ENCODE results near the gene FAM32A.

Gene FAM32A

GRCh38 chr19:16185123-16185767 lies at the start of gene FAM32A:
Gene FAM32A (plus strand): TSS chr19:16185410. CDS start chr19:16185443, 33 bp downstream.
- ATAC-seq (peak; percentile 94), DNase-seq (peak; percentile 98)

GRCh38 chr19:16135430-16136127 lies 49.6 kb upstream of the FAM32A start:
- DNase-seq (no peak), ATAC-seq (no peak)

- ATAC-seq, result no peak
- DNase-seq, result no peak
Measured at GRCh38 chr19:16136185-16136999, 48.8 kb upstream of the FAM32A start.

GRCh38 chr19:16139752-16140151 lies 45.5 kb upstream of the FAM32A start:
- ATAC-seq (no peak), DNase-seq (peak; percentile 23)

- DNase-seq, result peak; percentile 27
Measured at GRCh38 chr19:16141043-16141442, 44.2 kb upstream of the FAM32A start.

GRCh38 chr19:16142032-16142580 lies 43.1 kb upstream of the FAM32A start:
- no peak for DNase-seq
- ATAC-seq, result no peak

More at GRCh38 chr19:16141043-16141442, 44.2 kb upstream of the FAM32A start:
- no peak for ATAC-seq

GRCh38 chr19:16143399-16144215 lies 41.6 kb upstream of the FAM32A start, which contains the start of gene HSH2D:
Gene HSH2D (plus strand): TSS chr19:16143685. CDS start chr19:16148751, 5,066 bp downstream.
- peak; percentile 83 for DNase-seq

GRCh38 chr19:16144216-16144581 lies 41.0 kb upstream of the FAM32A start:
- ATAC-seq (no peak), DNase-seq (no peak)

More at GRCh38 chr19:16143399-16144215, 41.6 kb upstream of the FAM32A start, which contains the start of gene HSH2D:
- peak; percentile 95 for ATAC-seq

GRCh38 chr19:16146112-16146511 lies 39.1 kb upstream of the FAM32A start:
- ATAC-seq (no peak), DNase-seq (no peak)

- DNase-seq (no peak), ATAC-seq (no peak)
Measured at GRCh38 chr19:16148443-16149229, 36.6 kb upstream of the FAM32A start.

- ATAC-seq (no peak), DNase-seq (no peak)
Measured at GRCh38 chr19:16153582-16154336, 31.5 kb upstream of the FAM32A start.

- ATAC-seq (no peak), DNase-seq (no peak)
Measured at GRCh38 chr19:16154557-16154956, 30.7 kb upstream of the FAM32A start.

- DNase-seq (no peak), ATAC-seq (no peak)
Measured at GRCh38 chr19:16155128-16155527, 30.1 kb upstream of the FAM32A start.

- ATAC-seq, result no peak
- DNase-seq, result no peak
Measured at GRCh38 chr19:16156904-16157303, 28.3 kb upstream of the FAM32A start.

GRCh38 chr19:16157601-16158000 lies 27.6 kb upstream of the FAM32A start:
- ATAC-seq (no peak), DNase-seq (no peak)

GRCh38 chr19:16159655-16160054 lies 25.6 kb upstream of the FAM32A start:
- ATAC-seq (no peak), DNase-seq (no peak)

- ATAC-seq, result peak; percentile 92
- no peak for DNase-seq
Measured at GRCh38 chr19:16160445-16160942, 24.7 kb upstream of the FAM32A start.

- DNase-seq (peak; percentile 78), ATAC-seq (peak; percentile 90)
Measured at GRCh38 chr19:16160943-16161560, 24.2 kb upstream of the FAM32A start.

GRCh38 chr19:16161840-16162239 lies 23.4 kb upstream of the FAM32A start:
- ATAC-seq (no peak), DNase-seq (peak; percentile 44)

Measured in stimulated activated naive CD8-positive, alpha-beta T cell treated with anti-CD3 and anti-CD28 coated beads, Interleukin-15, Interleukin-2, amounts not matched to agents 100 U/mL and 50 U/mL, for 24 hours (primary cell).